ENCODE measurements around the gene TMBIM1. TPM values are rescaled to one million over a fixed set of nuclear protein-coding genes. Genes with fewer than 3 reads are reported as not detected.

The TMBIM1 gene
- total and polyA plus RNA-seq, 12 donors = 30.9 to 151 (median 110) TPM

DNA sequence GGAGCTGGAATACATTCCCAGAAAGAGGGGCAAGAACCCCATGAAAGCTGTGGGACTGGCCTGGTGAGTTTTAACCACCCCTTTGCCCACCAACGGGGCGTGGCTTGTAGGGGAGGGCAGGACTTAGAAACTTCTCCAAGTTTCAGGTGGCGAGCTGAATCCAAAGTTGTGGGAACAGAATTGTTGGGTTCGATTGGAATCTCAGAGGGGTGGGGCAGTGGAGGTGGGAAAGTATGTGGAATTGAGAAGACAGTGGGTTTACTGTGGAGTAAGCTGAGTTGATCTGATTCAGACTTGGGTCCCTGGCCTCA, 20.9 kb downstream of the TMBIM1 start:
- WGBS, 2 donors = 48 to 51% methylated on average over 4 of the region's 4 CpGs
- DNase-seq (no peak), ATAC-seq (no peak)
- Histone ChIP-seq H3K27me3 (no peaks in the 10 kb centered on the region), H3K36me3 (peaks cover 0 to 59% (median 39%) of the 10 kb centered on the region in 9 donors), H3K9me3 (no peaks in the 10 kb centered on the region), H3K4me1 (peaks cover 17 to 67% (median 47%) of the 10 kb centered on the region in 9 donors), H3K27ac (peak overlapping the region in 9 of 10 donors; percentile 23 to 92 (median 81)), H3K4me3 (peak overlapping the region in 9 of 10 donors; percentile 72 to 97 (median 83))
- TF ChIP-seq CTCF (IDR thresholded peaks at IDR 0.05) = no peak
- intact Hi-C loops (cut with DNase I) = loop anchor here in 6 of 10 donors (2.0 to 10.0 kb wide), 6 partner anchors 15 to 383 kb away; partner anchors contain the start of genes CTDSP1 (in 6 of the 6), ARPC2 (in 2 of the 6), BCS1L (in 1 of the 6) and ZNF142 (in 1 of the 6)

DNA sequence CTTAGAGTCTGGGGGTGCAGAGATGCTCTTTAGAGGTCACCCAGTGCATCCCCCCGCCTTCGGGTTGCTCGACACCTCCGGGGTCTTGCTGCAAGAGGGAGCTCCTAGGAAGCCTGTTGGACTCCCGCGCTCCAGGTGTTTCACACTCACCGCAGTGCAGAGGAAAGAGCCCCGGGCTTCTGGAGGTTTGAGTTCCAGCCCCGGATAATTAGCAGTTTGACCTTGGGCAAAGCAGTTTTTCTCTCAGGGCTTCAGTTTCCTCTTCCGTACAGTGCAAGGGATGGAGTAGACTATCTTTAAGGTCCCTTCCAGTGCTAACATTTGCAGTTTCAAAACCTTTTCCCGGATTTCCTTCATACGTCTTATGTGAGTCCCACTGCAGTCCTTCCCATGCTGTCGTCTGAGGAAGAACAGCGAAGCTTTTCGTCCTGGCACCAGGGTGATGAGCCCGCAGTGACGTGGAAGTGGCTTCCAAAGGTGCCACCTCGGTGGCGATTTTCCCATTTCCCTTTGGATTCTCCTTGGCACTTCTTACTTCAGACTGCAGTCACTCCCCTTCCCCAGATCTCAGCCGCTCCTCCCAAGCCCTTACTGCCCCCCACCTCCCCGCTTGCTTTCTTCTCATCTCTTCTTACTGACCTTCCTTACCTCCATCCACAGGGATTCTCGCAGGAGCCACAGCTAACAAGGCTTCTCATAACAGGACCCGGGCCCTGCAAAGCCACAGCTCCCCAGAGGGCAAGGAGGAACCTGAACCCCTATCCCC, 21.4 kb downstream of the TMBIM1 start:
- Histone ChIP-seq H3K36me3 (peaks cover 0 to 59% (median 39%) of the 10 kb centered on the region in 9 donors), H3K27me3 (no peaks in the 10 kb centered on the region), H3K9me3 (no peaks in the 10 kb centered on the region), H3K27ac (peak overlapping the region; percentile 13 to 92 (median 80)), H3K4me1 (peaks cover 17 to 67% (median 47%) of the 10 kb centered on the region in 9 donors), H3K4me3 (peak overlapping the region; percentile 72 to 97 (median 88))
- no peak for DNase-seq
- intact Hi-C loops (cut with DNase I) = loop anchor here in 6 of 10 donors (1.0 to 10.0 kb wide), 7 partner anchors 16 to 384 kb away; partner anchors contain the start of genes CTDSP1 (in 6 of the 6), ARPC2 (in 2 of the 6), BCS1L (in 1 of the 6) and TMBIM1 (in 1 of the 6)
- 4 to 5% methylated on average over 23 of the region's 23 CpGs for WGBS, 2 donors
- ATAC-seq = no peak
- no peak for TF ChIP-seq CTCF (IDR thresholded peaks at IDR 0.05)

DNA sequence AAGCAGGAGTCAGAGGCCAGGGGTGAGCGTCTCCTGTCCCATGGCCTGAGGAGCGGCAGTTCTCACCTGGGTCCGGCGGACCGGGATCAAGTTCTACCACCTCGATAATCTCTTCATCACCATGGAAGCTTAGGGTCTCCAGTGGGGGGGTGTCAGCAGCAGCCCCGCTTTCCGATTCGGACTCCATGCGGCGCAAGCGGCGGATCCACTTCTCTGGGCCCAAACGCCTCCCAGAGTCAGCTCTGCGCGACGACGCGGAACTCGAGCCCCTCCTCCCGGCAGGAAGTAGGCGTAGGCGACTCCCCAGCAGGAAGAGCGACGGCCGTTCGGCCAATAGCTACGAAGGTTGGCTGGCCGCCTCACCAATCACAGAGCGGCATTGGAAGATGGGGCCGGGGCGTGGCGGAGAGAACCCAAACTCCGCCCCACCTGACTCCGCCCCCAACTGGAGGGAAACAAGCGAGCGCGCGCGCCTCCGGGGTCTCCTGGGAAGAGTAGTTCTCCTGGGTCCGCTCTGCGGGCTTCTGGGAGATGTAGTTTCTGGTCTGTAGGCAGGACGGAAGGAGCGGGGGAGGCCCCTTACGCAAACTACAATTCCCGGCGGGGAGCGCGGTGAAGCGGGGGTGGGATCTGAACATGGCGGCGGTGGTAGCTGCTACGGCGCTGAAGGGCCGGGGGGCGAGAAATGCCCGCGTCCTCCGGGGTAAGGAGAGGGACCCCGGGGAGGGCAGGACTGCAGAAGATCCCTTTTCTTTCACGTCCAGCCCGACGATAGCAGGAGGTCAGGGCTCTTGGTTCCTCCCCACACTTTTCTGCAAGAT, 22.2 kb downstream of the TMBIM1 start, which contains the start of the genes AAMP and PNKD:
Gene AAMP, minus strand, starts transcription at position 238 of the 821 bp plus-strand sequence. Its CDS starts 51 bp downstream, at position 187.
Gene PNKD, plus strand, starts transcription at position 620 of the 821 bp plus-strand sequence. Its CDS starts 17 bp downstream, at position 637.
- peak in 7 of 9 donors; percentile 4 to 54 (median 44) for TF ChIP-seq CTCF (IDR thresholded peaks at IDR 0.05)
- intact Hi-C loops (cut with DNase I) = loop anchor here in 6 of 10 donors (1.0 to 10.0 kb wide), 8 partner anchors 17 to 385 kb away; partner anchors contain the start of genes CTDSP1 (in 6 of the 6), ARPC2 (in 3 of the 6), BCS1L (in 1 of the 6) and TMBIM1 (in 1 of the 6)
- peak; percentile 92 to 96 (median 95) for ATAC-seq
- Histone ChIP-seq H3K27ac (peak within 1 kb of the TSS; percentile 62 to 93 (median 88)), H3K27me3 (no peaks in the 10 kb centered on the region), H3K36me3 (peaks cover 0 to 59% (median 38%) of the 10 kb centered on the region in 9 donors), H3K9me3 (no peaks in the 10 kb centered on the region), H3K4me3 (peak within 1 kb of the TSS; percentile 72 to 97 (median 90)), H3K4me1 (peaks cover 17 to 64% (median 47%) of the 10 kb centered on the region in 9 donors)
- peak; percentile 100 for DNase-seq
- WGBS, 2 donors = 0% methylated on average over 63 to 64 of the region's 64 CpGs
